Astrocyte of the spinal cord (primary cell): ENCODE results near the gene MACC1.

Experiments used
- DNase-seq: peaks from one replicate; pipeline ENCODE4 v3.0.0; 2011; ENCODE audit warnings: low read depth, low spot score
- H3K4me3 ChIP-seq: 2 replicates; pipeline ENCODE4 v1.5.1; 2011; ENCODE audit warnings: low read depth, mild to moderate bottlenecking, low read length, moderate library complexity
- CTCF ChIP-seq: IDR thresholded peaks from 2 replicates; pipeline ENCODE4 v1.5.1; 2012; ENCODE audit warnings: low read depth, mild to moderate bottlenecking, low read length, inconsistent platforms
- in situ Hi-C: cut with HindIII; loops from 2 replicates; pipeline ENCODE4 v1.10.0; 2017; ENCODE audit warnings: low sequenced_read_pairs

MACC1 gene

GRCh38 chr7:20141666-20142065 lies 75.5 kb downstream of the MACC1 start:
- in situ Hi-C loops, result no loop called here
- H3K4me3 ChIP-seq, result no peak overlapping the region
- TF ChIP-seq CTCF, result no peak
- DNase-seq, result peak; percentile 72

DNA sequence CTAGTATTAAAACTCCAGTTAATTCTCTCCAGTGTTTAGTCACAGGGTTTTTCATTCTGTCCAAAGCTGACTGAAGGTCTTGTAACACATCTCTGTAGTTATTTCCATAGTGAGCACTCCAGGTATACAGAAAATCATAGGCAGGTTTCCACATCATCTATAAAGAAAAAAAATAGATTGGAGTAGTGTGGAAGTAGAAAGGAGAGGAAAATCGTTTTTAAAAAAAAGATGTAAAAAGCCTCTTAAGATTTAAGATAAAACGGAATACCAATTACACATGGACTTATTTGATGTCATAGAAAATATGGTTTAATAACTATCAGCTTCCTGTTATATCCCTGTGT lies 76.2 kb downstream of the MACC1 start:
- no peak for TF ChIP-seq CTCF
- in situ Hi-C loops, result no loop called here
- no peak overlapping the region for H3K4me3 ChIP-seq
- DNase-seq, result no peak

DNA sequence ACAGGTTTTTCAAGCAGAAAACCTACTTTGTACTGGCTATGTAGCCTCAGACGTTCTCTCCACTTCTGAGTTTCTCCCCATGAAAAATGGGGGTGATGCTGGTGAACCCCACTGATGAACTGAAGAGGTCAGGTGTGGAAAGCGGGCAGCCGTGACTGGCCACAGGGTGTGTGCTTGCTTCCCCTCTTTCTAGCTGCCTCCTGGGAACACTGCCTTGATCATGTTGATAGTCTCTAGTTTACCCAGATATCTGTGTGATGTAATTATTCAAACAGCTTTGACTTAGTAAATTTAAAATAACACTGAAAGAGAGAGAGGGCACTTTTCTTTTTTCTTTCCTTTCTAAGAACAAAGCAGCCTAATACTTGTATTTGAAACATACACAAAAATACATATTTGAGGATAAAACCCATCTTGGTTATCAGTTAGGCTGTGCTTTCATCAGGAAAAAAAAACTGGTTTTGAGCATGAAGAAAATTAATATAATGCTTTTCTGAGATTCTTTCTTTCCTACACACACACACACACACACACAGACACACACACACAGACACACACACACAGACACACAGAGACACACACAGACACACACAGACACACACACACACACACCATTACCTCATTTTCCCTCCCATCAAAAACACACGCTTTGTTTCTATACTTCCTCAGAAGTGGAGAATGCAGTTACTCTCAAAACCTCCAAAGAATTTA lies 76.7 kb downstream of the MACC1 start:
- no peak overlapping the region for H3K4me3 ChIP-seq
- in situ Hi-C loops, result no loop called here
- no peak for TF ChIP-seq CTCF
- no peak for DNase-seq

DNA sequence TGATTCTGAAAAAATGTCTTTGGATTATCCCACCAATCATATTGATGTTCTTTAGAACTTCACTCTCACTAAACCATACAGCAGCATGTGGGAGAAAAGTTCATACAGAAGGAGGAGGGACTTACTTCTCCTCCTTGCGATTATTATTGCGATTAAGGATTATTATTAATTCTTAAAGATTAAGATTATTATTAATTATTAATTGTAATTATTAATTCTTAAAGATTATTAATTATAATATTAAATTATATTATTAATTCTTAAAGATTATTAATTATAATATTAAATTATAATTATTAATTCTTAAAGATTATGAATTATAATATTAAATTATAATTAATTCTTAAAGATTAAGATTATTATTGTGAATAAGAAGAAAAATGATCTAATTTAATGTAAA lies 80.5 kb downstream of the MACC1 start:
- H3K4me3 ChIP-seq, result no peak overlapping the region
- in situ Hi-C loops, result no loop called here
- no peak for DNase-seq
- no peak for TF ChIP-seq CTCF

DNA sequence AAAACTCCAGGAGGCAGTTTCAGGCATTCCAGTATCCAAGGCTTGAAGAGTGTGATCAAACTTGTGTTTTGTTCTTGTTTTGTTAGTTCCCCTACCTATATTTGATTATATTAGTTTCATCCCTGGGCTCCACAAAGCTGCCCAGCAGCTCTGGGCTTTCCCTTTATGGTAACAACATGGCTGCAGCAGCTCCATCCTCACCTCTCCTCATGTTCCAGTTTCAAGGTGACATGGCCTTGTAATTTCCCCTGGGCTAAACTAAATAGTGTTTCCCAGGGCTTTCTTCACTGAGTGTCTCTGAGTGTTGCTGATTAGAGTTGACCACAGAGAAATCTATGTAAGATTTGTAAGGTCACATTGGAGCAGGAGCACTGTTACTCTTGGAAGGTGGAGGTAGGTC lies 83.4 kb downstream of the MACC1 start:
- no peak overlapping the region for H3K4me3 ChIP-seq
- DNase-seq, result no peak
- in situ Hi-C loops, result no loop called here
- no peak for TF ChIP-seq CTCF

DNA sequence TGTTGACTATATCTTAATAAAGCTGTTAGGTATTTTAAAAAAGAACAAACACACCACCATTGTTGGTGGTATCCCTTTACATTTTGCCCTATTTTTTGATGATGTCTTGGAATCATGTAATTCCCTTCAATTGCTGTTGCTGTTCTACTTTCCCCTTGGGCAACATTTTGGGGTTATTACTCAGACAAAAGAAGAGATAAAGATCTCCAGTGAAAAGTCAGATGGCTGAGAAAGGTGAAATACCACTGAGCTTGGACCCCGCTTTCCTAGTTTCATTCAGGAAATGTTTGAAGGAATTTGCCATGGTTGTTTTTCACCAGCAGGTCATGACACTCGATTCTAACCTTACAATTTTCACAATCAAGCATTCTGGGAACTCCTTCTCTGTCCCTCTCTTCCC lies 84.6 kb downstream of the MACC1 start:
- H3K4me3 ChIP-seq, result no peak overlapping the region
- no peak for TF ChIP-seq CTCF
- in situ Hi-C loops, result no loop called here

GRCh38 chr7:20131776-20132175 lies 85.4 kb downstream of the MACC1 start:
- TF ChIP-seq CTCF, result no peak
- in situ Hi-C loops, result no loop called here
- no peak overlapping the region for H3K4me3 ChIP-seq
- no peak for DNase-seq

More for the DNA sequence above, 84.6 kb downstream of the MACC1 start:
- no peak for DNase-seq
